Hippocampal formation (tissue), 2 donors: ENCODE results near the gene ANO1.
A peak's percentile ranks its signal among the peaks of the same experiment; 100 is the strongest.
"Not testable (repeated sequence)": the region's sequence is repeated elsewhere in the genome, so short reads cannot be mapped to it uniquely, and the experiment has no call there.

ENCODE experiments used
- DNase-seq, 2 donors: peaks; one replicate each; lab custom pipeline; 2025; lab: John Stamatoyannopoulos, UW

The ANO1 gene

GRCh38 chr11:70189622-70190021 lies 111.5 kb downstream of the ANO1 start:
- DNase-seq = no peak

- DNase-seq = peak in 1 of 2 donors; percentile 16
Measured at GRCh38 chr11:70191495-70192140, 113.5 kb downstream of the ANO1 start.

GRCh38 chr11:70192666-70193410 lies 114.7 kb downstream of the ANO1 start:
- DNase-seq = no peak

- DNase-seq = no peak
Measured at GRCh38 chr11:70193411-70194292, 115.5 kb downstream of the ANO1 start.

GRCh38 chr11:70194792-70195791 lies 117.0 kb downstream of the ANO1 start:
- DNase-seq = no peak

GRCh38 chr11:70200212-70200844 lies 122.2 kb downstream of the ANO1 start:
- no peak for DNase-seq

GRCh38 chr11:70201047-70201446 lies 122.9 kb downstream of the ANO1 start:
- DNase-seq = not testable (repeated sequence)

GRCh38 chr11:70201882-70202861 lies 124.1 kb downstream of the ANO1 start:
- no peak for DNase-seq

- DNase-seq = peak; percentile 76 to 83
Measured at GRCh38 chr11:70202920-70203750, 125.0 kb downstream of the ANO1 start, which contains the start of gene FADD. Gene FADD (plus strand): TSS chr11:70203296. CDS start chr11:70203460, 164 bp downstream.

GRCh38 chr11:70203751-70204465 lies 125.8 kb downstream of the ANO1 start:
- no peak for DNase-seq

GRCh38 chr11:70204466-70204799 lies 126.3 kb downstream of the ANO1 start:
- no peak for DNase-seq

GRCh38 chr11:70205049-70205725 lies 127.1 kb downstream of the ANO1 start:
- DNase-seq = no peak

GRCh38 chr11:70205766-70206165 lies 127.6 kb downstream of the ANO1 start:
- no peak for DNase-seq

GRCh38 chr11:70206226-70206981 lies 128.3 kb downstream of the ANO1 start:
- DNase-seq = no peak

GRCh38 chr11:70206982-70207376 lies 128.9 kb downstream of the ANO1 start:
- no peak for DNase-seq

- DNase-seq = no peak
Measured at GRCh38 chr11:70207531-70208131, 129.5 kb downstream of the ANO1 start.
